NCI-H146 (cell line): ENCODE results near the gene IRF2BPL.
A peak's percentile ranks its signal among the peaks of the same experiment; 100 is the strongest.

Experiments
- DNase-seq: peaks from one replicate; lab custom pipeline; 2025; lab: John Stamatoyannopoulos, UW

The IRF2BPL gene

GRCh38 chr14:77028384-77029231 lies at the start of gene IRF2BPL:
Gene IRF2BPL, minus strand, starts transcription at chr14:77028708. Its CDS starts 916 bp downstream, at chr14:77027792.
- DNase-seq: peak; percentile 96

- DNase-seq: no peak
Observed at GRCh38 chr14:77077040-77077439, 48.5 kb upstream of the IRF2BPL start.

- DNase-seq: no peak
Observed at GRCh38 chr14:77076113-77076631, 47.7 kb upstream of the IRF2BPL start.

GRCh38 chr14:77074969-77075368 lies 46.5 kb upstream of the IRF2BPL start:
- no peak for DNase-seq

GRCh38 chr14:77071938-77072388 lies 43.5 kb upstream of the IRF2BPL start:
- DNase-seq: no peak

- no peak for DNase-seq
Observed at GRCh38 chr14:77069551-77069950, 41.0 kb upstream of the IRF2BPL start.

GRCh38 chr14:77068517-77069200 lies 40.2 kb upstream of the IRF2BPL start:
- DNase-seq: no peak

GRCh38 chr14:77067632-77068516 lies 39.4 kb upstream of the IRF2BPL start:
- peak; percentile 58 for DNase-seq

- no peak for DNase-seq
Observed at GRCh38 chr14:77066578-77067172, 38.2 kb upstream of the IRF2BPL start.

- no peak for DNase-seq
Observed at GRCh38 chr14:77065851-77066577, 37.5 kb upstream of the IRF2BPL start.

GRCh38 chr14:77064521-77065178 lies 36.1 kb upstream of the IRF2BPL start:
- DNase-seq: no peak

GRCh38 chr14:77063571-77064171 lies 35.2 kb upstream of the IRF2BPL start:
- DNase-seq: no peak

- DNase-seq: no peak
Observed at GRCh38 chr14:77062261-77062660, 33.8 kb upstream of the IRF2BPL start.

GRCh38 chr14:77061630-77062257 lies 33.2 kb upstream of the IRF2BPL start:
- DNase-seq: no peak

GRCh38 chr14:77059276-77059915 lies 30.9 kb upstream of the IRF2BPL start:
- DNase-seq: peak; percentile 73

GRCh38 chr14:77058785-77059184 lies 30.3 kb upstream of the IRF2BPL start:
- DNase-seq: no peak

GRCh38 chr14:77058117-77058516 lies 29.6 kb upstream of the IRF2BPL start:
- no peak for DNase-seq

- DNase-seq: no peak
Observed at GRCh38 chr14:77055981-77056380, 27.5 kb upstream of the IRF2BPL start.

- no peak for DNase-seq
Observed at GRCh38 chr14:77055306-77055705, 26.8 kb upstream of the IRF2BPL start.
